NCI-H128 (cell line): ENCODE measurements around the gene CAMSAP2.

ENCODE experiments used
- DNase-seq: peaks from one replicate; lab custom pipeline; 2025; ENCODE audit not compliant: unreplicated experiment; lab: John Stamatoyannopoulos, UW

Gene CAMSAP2

GRCh38 chr1:200895801-200896530 lies 157.3 kb downstream of the CAMSAP2 start:
- no peak for DNase-seq

GRCh38 chr1:200896531-200897196 lies 158.0 kb downstream of the CAMSAP2 start:
- no peak for DNase-seq

- DNase-seq, result no peak
Observed at GRCh38 chr1:200897259-200897658, 158.6 kb downstream of the CAMSAP2 start.

- DNase-seq, result no peak
Observed at GRCh38 chr1:200899015-200899386, 160.3 kb downstream of the CAMSAP2 start.

GRCh38 chr1:200899451-200899915 lies 160.8 kb downstream of the CAMSAP2 start:
- DNase-seq, result no peak

- no peak for DNase-seq
Observed at GRCh38 chr1:200899954-200900867, 161.5 kb downstream of the CAMSAP2 start.

- DNase-seq, result no peak
Observed at GRCh38 chr1:200900877-200901276, 162.2 kb downstream of the CAMSAP2 start.

- DNase-seq, result no peak
Observed at GRCh38 chr1:200901350-200901749, 162.7 kb downstream of the CAMSAP2 start.

- DNase-seq, result no peak
Observed at GRCh38 chr1:200901796-200902444, 163.2 kb downstream of the CAMSAP2 start.

GRCh38 chr1:200903793-200904192 lies 165.1 kb downstream of the CAMSAP2 start:
- DNase-seq, result no peak

- DNase-seq, result no peak
Observed at GRCh38 chr1:200904772-200905171, 166.1 kb downstream of the CAMSAP2 start.

- DNase-seq, result no peak
Observed at GRCh38 chr1:200905411-200906052, 166.8 kb downstream of the CAMSAP2 start.

GRCh38 chr1:200906491-200906890 lies 167.8 kb downstream of the CAMSAP2 start:
- no peak for DNase-seq

GRCh38 chr1:200907611-200908097 lies 169.0 kb downstream of the CAMSAP2 start:
- no peak for DNase-seq

GRCh38 chr1:200908191-200908868 lies 169.6 kb downstream of the CAMSAP2 start:
- DNase-seq, result no peak

GRCh38 chr1:200909071-200909470 lies 170.4 kb downstream of the CAMSAP2 start:
- no peak for DNase-seq

- DNase-seq, result no peak
Observed at GRCh38 chr1:200909757-200910239, 171.1 kb downstream of the CAMSAP2 start.
